Activated CD8-positive, alpha-beta memory T cell treated with anti-CD3 and anti-CD28 coated beads, Interleukin-2, amount 50 U/mL, for 24 hours (primary cell): Measurements from ENCODE around the gene NUBPL.
"Not testable (repeated sequence)": the region's sequence is repeated elsewhere in the genome, so short reads cannot be mapped to it uniquely, and the experiment has no call there.

Experiments
- DNase-seq: peaks from one replicate; pipeline ENCODE4 v3.0.0-alpha.2; 2020; ENCODE audit errors: extremely low read depth

Gene NUBPL

GRCh38 chr14:31880935-31881334 lies 319.7 kb downstream of the NUBPL start:
- no peak for DNase-seq

GRCh38 chr14:31881531-31882310 lies 320.5 kb downstream of the NUBPL start:
- no peak for DNase-seq

GRCh38 chr14:31884238-31884637 lies 323.0 kb downstream of the NUBPL start:
- DNase-seq = no peak

- DNase-seq = no peak
These were observed 323.7 kb downstream of the NUBPL start for GRCh38 chr14:31884776-31885379.

DNA sequence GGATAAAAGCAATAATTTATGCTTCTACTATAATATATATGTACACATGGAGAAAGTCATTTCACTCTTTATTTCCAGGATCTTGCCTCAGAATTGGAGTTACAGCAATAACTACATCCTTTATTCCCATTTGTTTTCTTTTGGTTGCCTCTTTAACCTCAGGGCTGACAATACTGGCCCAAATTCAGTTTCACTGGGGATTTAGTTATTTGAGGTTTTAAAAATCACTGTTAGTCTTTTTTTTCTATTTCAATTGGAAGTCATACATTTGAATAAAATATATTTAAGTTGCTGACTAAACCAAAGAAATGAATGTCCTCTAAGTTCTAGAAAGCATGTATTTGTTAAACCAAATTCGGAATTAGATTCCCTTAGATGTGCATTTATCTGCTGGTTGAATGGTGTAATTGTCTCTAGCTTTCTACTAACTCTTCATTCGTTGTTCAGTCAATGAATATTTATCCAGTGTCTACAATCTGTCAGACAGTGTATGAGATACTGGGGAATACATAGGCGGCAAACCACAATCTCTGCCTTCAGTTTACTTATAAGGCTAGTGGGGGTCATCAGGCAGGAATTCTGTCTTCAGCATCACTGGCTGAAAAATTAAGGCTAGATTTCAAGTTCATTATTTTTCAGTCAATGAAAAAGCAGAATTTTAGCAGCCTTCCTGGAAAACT lies 325.1 kb downstream of the NUBPL start:
- DNase-seq = no peak

GRCh38 chr14:31887929-31888580 lies 326.9 kb downstream of the NUBPL start:
- DNase-seq = no peak

GRCh38 chr14:31889297-31889696 lies 328.1 kb downstream of the NUBPL start:
- DNase-seq = no peak

DNA sequence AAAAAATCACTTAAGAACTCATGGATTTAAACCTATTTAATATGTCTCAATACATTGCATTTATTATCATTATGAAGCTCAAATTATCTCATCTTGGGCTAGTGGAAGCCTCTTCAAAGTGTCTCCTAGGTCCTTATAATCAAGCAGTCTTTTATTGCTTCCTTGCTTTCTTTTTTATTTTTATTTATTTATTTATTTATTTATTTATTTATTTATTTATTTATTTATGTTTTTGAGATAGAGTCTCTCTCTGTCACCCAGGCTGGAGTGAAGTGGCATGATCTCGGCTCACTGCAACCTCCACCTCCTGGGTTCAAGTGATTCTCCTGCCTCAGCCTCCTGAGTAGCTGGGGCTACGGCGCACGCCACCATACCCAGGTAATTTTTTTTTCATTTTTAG lies 329.0 kb downstream of the NUBPL start:
- DNase-seq = not testable (repeated sequence)

DNA sequence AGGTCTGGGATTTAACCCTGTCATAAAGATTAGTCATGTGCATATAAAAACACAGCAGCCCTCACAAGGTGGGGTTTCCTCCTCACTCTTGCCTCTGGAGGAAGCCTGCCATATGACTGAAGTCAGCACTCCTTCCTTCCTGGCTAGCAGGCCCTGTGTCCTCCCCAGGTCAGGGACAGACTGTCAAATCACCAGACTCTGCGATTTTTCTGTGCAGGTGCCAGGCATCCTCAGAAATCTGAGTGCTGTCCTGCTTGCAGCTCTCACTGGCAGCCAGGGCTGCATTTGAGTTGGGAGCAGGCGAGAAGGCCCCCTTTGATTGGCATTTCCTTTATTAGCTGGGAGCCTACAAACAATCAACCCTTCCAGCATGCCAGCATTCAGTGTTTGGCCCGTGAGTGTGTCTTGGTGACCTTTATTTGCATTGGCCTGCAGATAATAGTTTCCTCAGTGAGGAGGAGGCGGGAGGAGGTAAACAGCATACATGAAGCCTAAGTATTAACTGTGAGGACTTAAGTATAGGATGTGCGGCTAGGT lies 332.1 kb downstream of the NUBPL start:
- no peak for DNase-seq

- no peak for DNase-seq
These were observed 333.1 kb downstream of the NUBPL start for GRCh38 chr14:31894351-31894750.

- no peak for DNase-seq
These were observed 334.0 kb downstream of the NUBPL start for GRCh38 chr14:31895206-31895605.

DNA sequence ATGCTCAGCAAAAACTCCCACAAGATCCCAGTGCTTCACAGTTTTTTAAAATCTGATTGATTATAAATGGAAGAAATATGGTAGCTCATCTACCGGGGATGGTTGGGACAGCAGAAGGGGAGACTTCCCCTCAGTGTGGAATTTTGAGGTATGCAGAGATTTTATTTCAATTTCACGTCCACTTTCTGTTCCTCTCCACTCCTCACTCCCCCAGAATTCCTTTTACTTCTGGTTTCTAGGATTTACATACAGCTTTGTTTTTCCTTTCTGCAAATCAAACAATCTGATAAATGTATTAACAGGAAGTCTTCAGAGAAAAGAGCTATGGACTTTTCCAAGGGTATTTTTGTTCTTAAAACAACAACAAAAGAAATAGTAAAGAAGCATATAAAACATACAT lies 334.4 kb downstream of the NUBPL start:
- DNase-seq = no peak

DNA sequence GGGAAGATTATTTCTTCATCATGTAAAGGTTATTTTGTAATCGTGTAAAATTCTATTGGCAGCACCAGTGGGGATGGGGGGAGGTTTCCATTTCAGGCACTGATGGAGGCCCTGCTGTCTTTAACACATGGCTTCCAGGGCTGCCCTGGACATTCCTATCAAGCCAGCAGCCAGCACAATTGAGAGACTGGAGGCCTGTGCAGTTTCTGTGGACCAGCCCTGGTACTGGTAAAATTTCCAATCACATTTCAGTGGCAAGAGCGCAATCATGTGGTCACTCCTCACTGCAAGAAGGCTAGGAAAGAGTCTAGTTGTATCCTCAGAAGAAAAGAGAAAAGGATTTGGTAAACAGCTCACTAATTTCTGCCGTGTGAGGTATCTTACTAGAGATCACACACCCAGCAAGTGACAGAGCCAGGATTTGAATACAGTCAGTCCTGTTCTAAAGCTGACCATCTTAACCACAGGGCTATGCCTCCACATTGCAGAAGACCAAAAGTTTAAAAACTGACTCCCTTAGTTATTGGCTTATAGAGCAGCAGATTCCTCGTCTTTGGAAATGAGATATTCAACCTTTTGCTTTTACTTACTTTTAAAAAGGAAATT lies 336.5 kb downstream of the NUBPL start:
- no peak for DNase-seq

DNA sequence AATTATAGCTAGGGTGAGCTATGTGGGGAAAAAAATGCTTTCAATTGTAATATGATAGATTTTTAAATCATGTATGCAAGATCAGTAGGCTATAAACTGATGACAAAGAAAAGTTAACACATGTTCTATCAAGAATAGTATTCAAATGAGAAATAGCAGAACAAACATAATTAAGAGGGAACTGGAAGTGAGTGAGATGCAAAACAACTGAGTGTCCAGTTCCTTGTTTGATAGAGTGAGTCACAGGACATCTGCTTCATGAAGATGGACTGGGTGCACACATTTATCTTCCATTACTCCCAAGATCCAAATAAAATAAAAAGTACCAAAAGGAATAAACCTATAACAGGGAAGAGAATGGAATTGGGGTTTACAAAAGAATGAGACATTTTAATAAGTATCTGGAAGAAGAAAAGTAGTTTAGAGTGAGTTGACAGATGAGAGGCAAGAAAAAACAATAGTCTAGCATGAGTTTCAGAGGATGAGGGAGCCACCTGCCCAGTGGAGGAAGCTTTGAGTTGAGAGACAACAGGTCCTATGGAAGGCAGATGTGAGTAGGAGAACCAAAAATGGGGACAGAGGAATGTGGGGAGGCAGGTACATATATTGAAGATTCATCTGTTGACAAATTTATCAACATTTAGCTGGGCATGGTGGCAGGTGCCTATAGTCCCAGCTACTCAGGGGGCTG lies 337.8 kb downstream of the NUBPL start:
- DNase-seq = no peak

GRCh38 chr14:31902002-31902401 lies 340.8 kb downstream of the NUBPL start:
- no peak for DNase-seq

- no peak for DNase-seq
These were observed 341.9 kb downstream of the NUBPL start for GRCh38 chr14:31902945-31903646.

GRCh38 chr14:31909977-31910376 lies 348.8 kb downstream of the NUBPL start:
- DNase-seq = no peak
